ENCODE data around the gene SLC44A4. TPM values are rescaled to one million over a fixed set of nuclear protein-coding genes. Genes with fewer than 3 reads are reported as not detected.
A peak's percentile ranks its signal among the peaks of the same experiment; 100 is the strongest.

The SLC44A4 gene
- total and polyA plus RNA-seq, 9 of the 15 experiments (the other 6 are each of a cell fraction or from before 2014, with no cell fraction given), result 7.9 to 18.6 (median 11.2) TPM

DNA sequence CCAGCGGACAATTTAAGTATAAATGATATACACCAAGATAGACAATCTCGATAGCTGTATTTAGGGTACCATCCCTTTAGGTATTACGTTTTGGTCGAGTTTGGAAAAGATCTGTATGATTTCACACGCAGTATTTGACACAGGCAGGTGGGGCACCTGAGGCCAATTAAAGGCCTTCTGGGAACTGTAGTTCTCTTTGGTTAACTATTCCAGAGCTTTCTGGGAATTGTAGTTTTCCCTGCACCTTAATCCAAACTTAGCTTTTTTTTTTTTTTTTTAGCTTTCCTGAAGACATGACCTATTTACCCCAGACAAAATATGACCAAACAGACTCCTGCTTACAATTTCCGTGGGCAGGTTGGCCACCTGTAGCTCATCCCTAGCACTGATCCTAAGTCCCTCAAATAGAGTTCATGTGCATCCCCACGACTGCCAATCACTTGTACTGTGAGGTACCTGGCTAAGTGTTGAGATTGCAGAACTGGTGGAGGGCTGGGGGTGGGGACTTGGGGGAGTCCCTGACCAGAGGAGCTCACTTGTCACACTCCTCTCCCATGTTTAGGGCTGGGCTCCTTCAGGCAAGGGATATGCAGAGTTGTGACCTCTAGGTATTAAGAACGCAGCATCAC, 19.7 kb upstream of the SLC44A4 start (continued):
- TF ChIP-seq FOS (IDR thresholded peaks at IDR 0.05; ENCODE audit: extremely low read depth, insufficient read length), result no peak
- TF ChIP-seq MYC (IDR thresholded peaks at IDR 0.05; ENCODE audit: low read depth, low read length), result peak; percentile 11; the same call in 1 of the 2 replicates
- no peak for TF ChIP-seq MYC (CRISPR knock-in tag; IDR thresholded peaks at IDR 0.05; ENCODE audit: borderline replicate concordance, low read depth)
- no peak for TF ChIP-seq HNRNPH1 (optimal IDR thresholded peaks at IDR 0.05; ENCODE audit: low read depth, low read length)
- no peak for TF ChIP-seq HSF4 (CRISPR knock-in tag; IDR thresholded peaks at IDR 0.05; ENCODE audit: borderline replicate concordance)
- TF ChIP-seq, protein P1, sequence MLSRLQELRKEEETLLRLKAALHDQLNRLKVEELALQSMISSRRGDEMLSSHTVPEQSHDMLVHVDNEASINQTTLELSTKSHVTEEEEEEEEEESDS (CRISPR knock-in tag; IDR thresholded peaks at IDR 0.05), result no peak
- TF ChIP-seq CBX8 (IDR thresholded peaks at IDR 0.05; ENCODE audit: borderline replicate concordance, extremely low read depth, low read depth, low read length, poor library complexity, severe bottlenecking), result no peak
- TF ChIP-seq MAZ (CRISPR knock-in tag; conservative IDR thresholded peaks at IDR 0.05 in 1 of 2, IDR thresholded peaks at IDR 0.05 in 1 of 2), result peak in 1 of 2 experiments; percentile 8; a peak in 1 of 4 replicates
- no peak for TF ChIP-seq L3MBTL2 (IDR thresholded peaks at IDR 0.05)
- no peak for TF ChIP-seq ZNF764 (CRISPR knock-in tag; IDR thresholded peaks at IDR 0.05; ENCODE audit: low read depth)
- peak; percentile 1 for TF ChIP-seq MEIS2 (IDR thresholded peaks at IDR 0.05; ENCODE audit: partially characterized antibody)
- TF ChIP-seq, protein P2, sequence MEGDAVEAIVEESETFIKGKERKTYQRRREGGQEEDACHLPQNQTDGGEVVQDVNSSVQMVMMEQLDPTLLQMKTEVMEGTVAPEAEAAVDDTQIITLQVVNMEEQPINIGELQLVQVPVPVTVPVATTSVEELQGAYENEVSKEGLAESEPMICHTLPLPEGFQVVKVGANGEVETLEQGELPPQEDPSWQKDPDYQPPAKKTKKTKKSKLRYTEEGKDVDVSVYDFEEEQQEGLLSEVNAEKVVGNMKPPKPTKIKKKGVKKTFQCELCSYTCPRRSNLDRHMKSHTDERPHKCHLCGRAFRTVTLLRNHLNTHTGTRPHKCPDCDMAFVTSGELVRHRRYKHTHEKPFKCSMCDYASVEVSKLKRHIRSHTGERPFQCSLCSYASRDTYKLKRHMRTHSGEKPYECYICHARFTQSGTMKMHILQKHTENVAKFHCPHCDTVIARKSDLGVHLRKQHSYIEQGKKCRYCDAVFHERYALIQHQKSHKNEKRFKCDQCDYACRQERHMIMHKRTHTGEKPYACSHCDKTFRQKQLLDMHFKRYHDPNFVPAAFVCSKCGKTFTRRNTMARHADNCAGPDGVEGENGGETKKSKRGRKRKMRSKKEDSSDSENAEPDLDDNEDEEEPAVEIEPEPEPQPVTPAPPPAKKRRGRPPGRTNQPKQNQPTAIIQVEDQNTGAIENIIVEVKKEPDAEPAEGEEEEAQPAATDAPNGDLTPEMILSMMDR (IDR thresholded peaks at IDR 0.05 in 2 of 3, conservative IDR thresholded peaks at IDR 0.05 in 1 of 3; ENCODE audit: insufficient read depth in 2 of 3, low read depth in 1 of 3, low read length in 3 of 3), result peak in 1 of 3 experiments; percentile 35; a peak in 2 of 6 replicates
- TF ChIP-seq STAG1 (CRISPR knock-in tag; IDR thresholded peaks at IDR 0.05; ENCODE audit: borderline replicate concordance), result no peak
- TF ChIP-seq, protein P3, sequence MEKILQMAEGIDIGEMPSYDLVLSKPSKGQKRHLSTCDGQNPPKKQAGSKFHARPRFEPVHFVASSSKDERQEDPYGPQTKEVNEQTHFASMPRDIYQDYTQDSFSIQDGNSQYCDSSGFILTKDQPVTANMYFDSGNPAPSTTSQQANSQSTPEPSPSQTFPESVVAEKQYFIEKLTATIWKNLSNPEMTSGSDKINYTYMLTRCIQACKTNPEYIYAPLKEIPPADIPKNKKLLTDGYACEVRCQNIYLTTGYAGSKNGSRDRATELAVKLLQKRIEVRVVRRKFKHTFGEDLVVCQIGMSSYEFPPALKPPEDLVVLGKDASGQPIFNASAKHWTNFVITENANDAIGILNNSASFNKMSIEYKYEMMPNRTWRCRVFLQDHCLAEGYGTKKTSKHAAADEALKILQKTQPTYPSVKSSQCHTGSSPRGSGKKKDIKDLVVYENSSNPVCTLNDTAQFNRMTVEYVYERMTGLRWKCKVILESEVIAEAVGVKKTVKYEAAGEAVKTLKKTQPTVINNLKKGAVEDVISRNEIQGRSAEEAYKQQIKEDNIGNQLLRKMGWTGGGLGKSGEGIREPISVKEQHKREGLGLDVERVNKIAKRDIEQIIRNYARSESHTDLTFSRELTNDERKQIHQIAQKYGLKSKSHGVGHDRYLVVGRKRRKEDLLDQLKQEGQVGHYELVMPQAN (IDR thresholded peaks at IDR 0.05; ENCODE audit: borderline replicate concordance), result peak; percentile 20; the same call in 1 of the 2 replicates
- peak; percentile 26; the same call in 1 of the 2 replicates for TF ChIP-seq BACH1 (tag; IDR thresholded peaks at IDR 0.05)
- TF ChIP-seq SLC30A9 (CRISPR knock-in tag; IDR thresholded peaks at IDR 0.05), result no peak
- TF ChIP-seq CHD4 (IDR thresholded peaks at IDR 0.05; ENCODE audit: insufficient read depth, insufficient replicate concordance, low read depth, low read length, poor library complexity, severe bottlenecking), result no peak
- TF ChIP-seq CREM (IDR thresholded peaks at IDR 0.05; ENCODE audit: low read depth), result peak; percentile 44; the same call in 1 of the 2 replicates
- TF ChIP-seq, protein P4, sequence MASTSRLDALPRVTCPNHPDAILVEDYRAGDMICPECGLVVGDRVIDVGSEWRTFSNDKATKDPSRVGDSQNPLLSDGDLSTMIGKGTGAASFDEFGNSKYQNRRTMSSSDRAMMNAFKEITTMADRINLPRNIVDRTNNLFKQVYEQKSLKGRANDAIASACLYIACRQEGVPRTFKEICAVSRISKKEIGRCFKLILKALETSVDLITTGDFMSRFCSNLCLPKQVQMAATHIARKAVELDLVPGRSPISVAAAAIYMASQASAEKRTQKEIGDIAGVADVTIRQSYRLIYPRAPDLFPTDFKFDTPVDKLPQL (IDR thresholded peaks at IDR 0.05; ENCODE audit: extremely low read depth, insufficient read length), result no peak
- TF ChIP-seq, protein P5, sequence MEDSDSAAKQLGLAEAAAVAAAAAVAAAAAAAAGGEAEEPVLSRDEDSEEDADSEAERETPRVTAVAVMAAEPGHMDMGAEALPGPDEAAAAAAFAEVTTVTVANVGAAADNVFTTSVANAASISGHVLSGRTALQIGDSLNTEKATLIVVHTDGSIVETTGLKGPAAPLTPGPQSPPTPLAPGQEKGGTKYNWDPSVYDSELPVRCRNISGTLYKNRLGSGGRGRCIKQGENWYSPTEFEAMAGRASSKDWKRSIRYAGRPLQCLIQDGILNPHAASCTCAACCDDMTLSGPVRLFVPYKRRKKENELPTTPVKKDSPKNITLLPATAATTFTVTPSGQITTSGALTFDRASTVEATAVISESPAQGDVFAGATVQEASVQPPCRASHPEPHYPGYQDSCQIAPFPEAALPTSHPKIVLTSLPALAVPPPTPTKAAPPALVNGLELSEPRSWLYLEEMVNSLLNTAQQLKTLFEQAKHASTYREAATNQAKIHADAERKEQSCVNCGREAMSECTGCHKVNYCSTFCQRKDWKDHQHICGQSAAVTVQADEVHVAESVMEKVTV (CRISPR knock-in tag; IDR thresholded peaks at IDR 0.05), result no peak
